HepG2 (cell line): ENCODE results near the gene DDAH2. TPM values are rescaled to one million over a fixed set of nuclear protein-coding genes. Genes with fewer than 3 reads are reported as not detected.

Source experiments
- DNMT1 ChIP-seq: sonication (generic); formaldehyde crosslinking; IDR thresholded peaks from 2 replicates; pipeline ENCODE4 v1.5.1; 2020; ENCODE audit warnings: mild to moderate bottlenecking, missing genetic modification reagents
- EED ChIP-seq: sonication (generic); formaldehyde crosslinking; IDR thresholded peaks from 2 replicates; pipeline ENCODE4 v1.5.0; 2020; ENCODE audit warnings: mild to moderate bottlenecking, missing genetic modification reagents
- HNRNPLL ChIP-seq: fragments of 200-400 bp; formaldehyde crosslinking; IDR thresholded peaks from 2 replicates; pipeline ENCODE4 v1.6.1; 2017; ENCODE audit warnings: mild to moderate bottlenecking, low read depth, low read length; ENCODE audit not compliant: poor library complexity, severe bottlenecking
- NFKB2 ChIP-seq: sonication (generic); formaldehyde crosslinking; IDR thresholded peaks from 2 replicates; pipeline ENCODE4 v1.4.0; 2020; ENCODE audit warnings: missing genetic modification reagents, borderline replicate concordance
- RAD21 ChIP-seq: fragments of 450-650 bp; formaldehyde crosslinking; IDR thresholded peaks from 2 replicates; pipeline ENCODE4 v1.5.0; 2020; ENCODE audit warnings: mild to moderate bottlenecking
- RFXAP ChIP-seq: sonication (generic); formaldehyde crosslinking; IDR thresholded peaks from 2 replicates; pipeline ENCODE4 v1.4.0; 2020; ENCODE audit warnings: missing genetic modification reagents, borderline replicate concordance
- SAFB2 ChIP-seq: sonication (generic); formaldehyde crosslinking; IDR thresholded peaks from 2 replicates; pipeline ENCODE4 v1.5.1; 2020; ENCODE audit warnings: missing genetic modification reagents, low read depth, mild to moderate bottlenecking, borderline replicate concordance
- SMAD9 ChIP-seq: sonication (generic); formaldehyde crosslinking; IDR thresholded peaks from 2 replicates; pipeline ENCODE4 v1.5.1; 2020; ENCODE audit warnings: mild to moderate bottlenecking, missing genetic modification reagents
- ZEB1 ChIP-seq: IDR thresholded peaks from 2 replicates; pipeline ENCODE4 v1.6.1; 2012; ENCODE audit warnings: mild to moderate bottlenecking, low read depth, inconsistent platforms; ENCODE audit not compliant: insufficient replicate concordance
- ZNF142 ChIP-seq: sonication (generic); formaldehyde crosslinking; IDR thresholded peaks from 2 replicates; pipeline ENCODE4 v1.4.0; 2020; ENCODE audit warnings: missing genetic modification reagents
- ZNF333 ChIP-seq: sonication (generic); formaldehyde crosslinking; IDR thresholded peaks from 2 replicates; pipeline ENCODE4 v1.4.0; 2020; ENCODE audit warnings: mild to moderate bottlenecking, missing genetic modification reagents, borderline replicate concordance
- ZNF367 ChIP-seq: sonication (generic); formaldehyde crosslinking; IDR thresholded peaks from 2 replicates; pipeline ENCODE4 v1.4.0; 2020; ENCODE audit warnings: missing genetic modification reagents, borderline replicate concordance
- ZNF616 ChIP-seq: sonication (generic); formaldehyde crosslinking; IDR thresholded peaks from 2 replicates; pipeline ENCODE4 v1.5.0; 2020; ENCODE audit warnings: low read depth, mild to moderate bottlenecking, missing genetic modification reagents
- ZNF687 ChIP-seq: sonication (generic); formaldehyde crosslinking; IDR thresholded peaks from 2 replicates; pipeline ENCODE4 v1.5.1; 2020; ENCODE audit warnings: mild to moderate bottlenecking, missing genetic modification reagents, moderate library complexity
- ZNF766 ChIP-seq: sonication (generic); formaldehyde crosslinking; IDR thresholded peaks from 2 replicates; pipeline ENCODE4 v1.5.0; 2020; ENCODE audit warnings: missing genetic modification reagents, borderline replicate concordance
- ZNF788 ChIP-seq: sonication (generic); formaldehyde crosslinking; IDR thresholded peaks from 2 replicates; pipeline ENCODE4 v1.5.0; 2020; ENCODE audit warnings: mild to moderate bottlenecking, missing genetic modification reagents, borderline replicate concordance
- polyA plus RNA-seq, 8 experiments: library from polyadenylated mRNA; depleted of rRNA in 3 of 8; stranded (reverse) in 7 of 8; unstranded in 1 of 8; fragments of >200 nt; fragmentation: Illumina TruSeq in 4 of 8; extraction: Trizol in 4 of 8; gene quantifications; 2 replicates each; pipeline versions ENCODE4 v1.2.1 to v1.2.3, GENCODE V29; 2011 to 2016; ENCODE audit warnings: low read depth in 4 of 8, missing spikeins in 1 of 8, mixed read lengths in 1 of 8; ENCODE audit not compliant: insufficient read depth in 1 of 8
- total RNA-seq, 5 experiments: library from RNA; depleted of rRNA; stranded (reverse); fragments of >200 nt; fragmentation: Illumina TruSeq; extraction: Trizol; gene quantifications; 2 replicates each; pipeline ENCODE4 v1.2.3, GENCODE V29; 2016; ENCODE audit warnings: low read depth in 1 of 5
- TF ChIP-seq, protein P1 (sequence below): sonication (generic); formaldehyde crosslinking; IDR thresholded peaks from 2 replicates; pipeline ENCODE4 v1.8.0; 2023; ENCODE audit warnings: mild to moderate bottlenecking, missing genetic modification reagents

DDAH2 gene
- total and polyA plus RNA-seq, 2 of the 13 experiments (the other 11 are each of a cell fraction or from before 2014, with no cell fraction given), result 16.4 to 21.1 TPM

DNA sequence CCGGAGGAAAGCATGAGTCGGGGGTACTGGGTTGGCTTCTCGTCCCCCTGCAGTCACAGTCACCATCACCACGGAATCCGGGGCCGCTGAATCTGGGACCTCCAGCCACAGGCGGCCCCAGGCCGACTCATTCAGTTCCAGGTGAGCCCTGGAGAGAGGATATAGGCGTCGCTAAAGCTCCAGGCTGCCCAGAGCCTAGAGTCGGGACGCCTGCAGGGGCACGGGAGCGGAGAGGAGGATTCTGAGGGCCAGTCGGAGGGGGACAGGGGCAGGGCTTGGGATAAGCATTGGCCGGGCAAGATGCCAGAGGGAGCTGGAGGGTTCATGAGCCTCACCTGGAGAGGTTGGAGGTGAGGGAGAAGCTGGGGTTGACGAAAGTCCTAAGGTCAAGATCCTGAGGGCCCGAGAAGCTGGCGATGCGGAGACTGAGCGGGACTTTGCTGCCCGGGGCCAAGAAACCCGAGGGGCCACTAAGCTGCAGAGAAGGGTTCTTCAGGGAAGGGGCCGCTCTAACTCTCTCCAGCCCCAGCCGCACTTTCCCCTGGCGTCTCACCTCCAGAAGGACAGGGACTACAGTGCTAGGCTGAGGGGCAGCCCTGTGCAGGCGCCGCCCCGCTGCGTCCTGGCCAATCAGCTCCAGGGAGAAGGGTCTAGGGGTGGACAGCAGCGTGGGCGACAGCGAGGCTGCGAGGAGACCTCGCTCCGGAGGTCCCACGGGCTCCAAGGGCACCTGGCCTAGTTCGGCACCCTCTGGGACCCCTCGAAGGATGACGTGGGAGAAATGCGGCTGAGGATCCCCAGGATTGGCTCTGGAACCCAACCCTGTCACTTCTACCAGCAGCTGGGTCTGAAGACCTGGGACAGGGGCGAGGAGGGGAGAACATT lies 37.1 kb upstream of the DDAH2 start (continued):
- TF ChIP-seq ZNF687, result peak; percentile 97
- TF ChIP-seq NFKB2 (CRISPR knock-in tag), result peak; percentile 84; the same call in 1 of the 2 replicates
- TF ChIP-seq, protein P1, sequence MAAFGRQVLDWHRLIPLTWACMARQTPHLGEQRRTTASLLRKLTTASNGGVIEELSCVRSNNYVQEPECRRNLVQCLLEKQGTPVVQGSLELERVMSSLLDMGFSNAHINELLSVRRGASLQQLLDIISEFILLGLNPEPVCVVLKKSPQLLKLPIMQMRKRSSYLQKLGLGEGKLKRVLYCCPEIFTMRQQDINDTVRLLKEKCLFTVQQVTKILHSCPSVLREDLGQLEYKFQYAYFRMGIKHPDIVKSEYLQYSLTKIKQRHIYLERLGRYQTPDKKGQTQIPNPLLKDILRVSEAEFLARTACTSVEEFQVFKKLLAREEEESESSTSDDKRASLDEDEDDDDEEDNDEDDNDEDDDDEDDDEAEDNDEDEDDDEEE (CRISPR knock-in tag), result peak; percentile 71; the same call in 1 of the 2 replicates
- 0 out of 2 replicates have a peak, but pooled peaks have one; percentile 22 for TF ChIP-seq ZNF616 (CRISPR knock-in tag)
- TF ChIP-seq HNRNPLL, result peak; percentile 52
- peak; percentile 48; the same call in 1 of the 2 replicates for TF ChIP-seq ZNF766
- TF ChIP-seq EED, result no peak
- TF ChIP-seq ZNF367 (CRISPR knock-in tag), result no peak
- TF ChIP-seq ZNF333, result 0 out of 2 replicates have a peak, but pooled peaks have one; percentile 15
- 0 out of 2 replicates have a peak, but pooled peaks have one; percentile 50 for TF ChIP-seq ZNF142 (CRISPR knock-in tag)
- TF ChIP-seq SAFB2 (CRISPR knock-in tag), result no peak
- 0 out of 2 replicates have a peak, but pooled peaks have one; percentile 35 for TF ChIP-seq RFXAP
- 0 out of 2 replicates have a peak, but pooled peaks have one; percentile 8 for TF ChIP-seq RAD21
- TF ChIP-seq DNMT1, result no peak
- TF ChIP-seq ZNF788 (CRISPR knock-in tag), result no peak
- peak; percentile 69; the same call in 1 of the 2 replicates for TF ChIP-seq SMAD9 (CRISPR knock-in tag)
- peak; percentile 47 for TF ChIP-seq ZEB1
